HG03135 (cell line): ENCODE results near the gene ZMIZ1.

Experiments used
- ATAC-seq: cut with Tn5 transposase; IDR thresholded peaks from one replicate; pipeline ENCODE4 v1.9.1; 2021; ENCODE audit warnings: mild to moderate bottlenecking, moderate library complexity; ENCODE audit not compliant: unreplicated experiment

Gene ZMIZ1

GRCh38 chr10:79097021-79097872, 28.5 kb downstream of the ZMIZ1 start:
- ATAC-seq, result no peak

GRCh38 chr10:79098061-79098460, 29.3 kb downstream of the ZMIZ1 start:
- ATAC-seq, result no peak

GRCh38 chr10:79098596-79099015, 29.8 kb downstream of the ZMIZ1 start:
- peak; percentile 77 for ATAC-seq

GRCh38 chr10:79099898-79100448, 31.2 kb downstream of the ZMIZ1 start:
- no peak for ATAC-seq

GRCh38 chr10:79100771-79101170, 32.0 kb downstream of the ZMIZ1 start:
- no peak for ATAC-seq

GRCh38 chr10:79101560-79102497, 33.1 kb downstream of the ZMIZ1 start:
- ATAC-seq, result no peak

GRCh38 chr10:79102498-79102874, 33.7 kb downstream of the ZMIZ1 start:
- no peak for ATAC-seq

- no peak for ATAC-seq
Measured at GRCh38 chr10:79103129-79103528, 34.4 kb downstream of the ZMIZ1 start.

GRCh38 chr10:79103585-79103984, 34.8 kb downstream of the ZMIZ1 start:
- ATAC-seq, result no peak

- no peak for ATAC-seq
Measured at GRCh38 chr10:79105150-79105739, 36.5 kb downstream of the ZMIZ1 start.

- no peak for ATAC-seq
Measured at GRCh38 chr10:79105818-79106217, 37.1 kb downstream of the ZMIZ1 start.

GRCh38 chr10:79106256-79107050, 37.7 kb downstream of the ZMIZ1 start:
- ATAC-seq, result no peak

- ATAC-seq, result no peak
Measured at GRCh38 chr10:79107736-79108264, 39.0 kb downstream of the ZMIZ1 start.

- no peak for ATAC-seq
Measured at GRCh38 chr10:79108728-79109127, 40.0 kb downstream of the ZMIZ1 start.

GRCh38 chr10:79111427-79111826, 42.7 kb downstream of the ZMIZ1 start:
- no peak for ATAC-seq

GRCh38 chr10:79111846-79112614, 43.3 kb downstream of the ZMIZ1 start:
- no peak for ATAC-seq

GRCh38 chr10:79112881-79113431, 44.2 kb downstream of the ZMIZ1 start:
- no peak for ATAC-seq

- ATAC-seq, result no peak
Measured at GRCh38 chr10:79113827-79114226, 45.1 kb downstream of the ZMIZ1 start.

GRCh38 chr10:79115302-79115701, 46.5 kb downstream of the ZMIZ1 start:
- no peak for ATAC-seq
